ENCODE data around the gene KLHL21.

KLHL21 gene

GRCh38 chr1:6599141-6599975 lies 3.3 kb downstream of the KLHL21 start:
- no peak for DNase-seq

- no peak for DNase-seq
These were observed 4.9 kb downstream of the KLHL21 start for GRCh38 chr1:6597777-6598131.

GRCh38 chr1:6596886-6597776 lies 5.5 kb downstream of the KLHL21 start:
- no peak for DNase-seq

- no peak for DNase-seq
These were observed 6.3 kb downstream of the KLHL21 start for GRCh38 chr1:6596351-6596750.

- no peak for DNase-seq
These were observed 7.5 kb downstream of the KLHL21 start for GRCh38 chr1:6594977-6595740.

GRCh38 chr1:6593810-6594209 lies 8.9 kb downstream of the KLHL21 start:
- no peak for DNase-seq

GRCh38 chr1:6592865-6593593 lies 9.6 kb downstream of the KLHL21 start:
- DNase-seq, result no peak

- DNase-seq, result no peak
These were observed 10.2 kb downstream of the KLHL21 start for GRCh38 chr1:6592441-6592840.

- DNase-seq, result no peak
These were observed 11.0 kb downstream of the KLHL21 start for GRCh38 chr1:6591644-6592043.

GRCh38 chr1:6591222-6591621 lies 11.4 kb downstream of the KLHL21 start:
- DNase-seq, result no peak

GRCh38 chr1:6590046-6590445 lies 12.6 kb downstream of the KLHL21 start:
- no peak for DNase-seq

GRCh38 chr1:6588893-6589520 lies 13.7 kb downstream of the KLHL21 start:
- no peak for DNase-seq

- DNase-seq, result no peak
These were observed 14.4 kb downstream of the KLHL21 start for GRCh38 chr1:6588128-6588892.

GRCh38 chr1:6587261-6588005 lies 15.2 kb downstream of the KLHL21 start:
- no peak for DNase-seq

- DNase-seq, result no peak
These were observed 16.3 kb downstream of the KLHL21 start for GRCh38 chr1:6586404-6586816.

- DNase-seq, result no peak
These were observed 16.8 kb downstream of the KLHL21 start for GRCh38 chr1:6585841-6586240.

- DNase-seq, result no peak
These were observed 17.5 kb downstream of the KLHL21 start for GRCh38 chr1:6585081-6585722.

GRCh38 chr1:6584126-6585080 lies 18.3 kb downstream of the KLHL21 start:
- no peak for DNase-seq

- DNase-seq, result no peak
These were observed 20.3 kb downstream of the KLHL21 start for GRCh38 chr1:6582370-6582769.

Data from NCI-H1436 treated with DMSO at 0.1 percent for 48 hours (cell line).